ENCODE measurements around the gene SKP2.
A peak's percentile ranks its signal among the peaks of the same experiment; 100 is the strongest.
"Not testable (repeated sequence)": the region's sequence is repeated elsewhere in the genome, so short reads cannot be mapped to it uniquely, and the experiment has no call there.

SKP2 gene

DNA sequence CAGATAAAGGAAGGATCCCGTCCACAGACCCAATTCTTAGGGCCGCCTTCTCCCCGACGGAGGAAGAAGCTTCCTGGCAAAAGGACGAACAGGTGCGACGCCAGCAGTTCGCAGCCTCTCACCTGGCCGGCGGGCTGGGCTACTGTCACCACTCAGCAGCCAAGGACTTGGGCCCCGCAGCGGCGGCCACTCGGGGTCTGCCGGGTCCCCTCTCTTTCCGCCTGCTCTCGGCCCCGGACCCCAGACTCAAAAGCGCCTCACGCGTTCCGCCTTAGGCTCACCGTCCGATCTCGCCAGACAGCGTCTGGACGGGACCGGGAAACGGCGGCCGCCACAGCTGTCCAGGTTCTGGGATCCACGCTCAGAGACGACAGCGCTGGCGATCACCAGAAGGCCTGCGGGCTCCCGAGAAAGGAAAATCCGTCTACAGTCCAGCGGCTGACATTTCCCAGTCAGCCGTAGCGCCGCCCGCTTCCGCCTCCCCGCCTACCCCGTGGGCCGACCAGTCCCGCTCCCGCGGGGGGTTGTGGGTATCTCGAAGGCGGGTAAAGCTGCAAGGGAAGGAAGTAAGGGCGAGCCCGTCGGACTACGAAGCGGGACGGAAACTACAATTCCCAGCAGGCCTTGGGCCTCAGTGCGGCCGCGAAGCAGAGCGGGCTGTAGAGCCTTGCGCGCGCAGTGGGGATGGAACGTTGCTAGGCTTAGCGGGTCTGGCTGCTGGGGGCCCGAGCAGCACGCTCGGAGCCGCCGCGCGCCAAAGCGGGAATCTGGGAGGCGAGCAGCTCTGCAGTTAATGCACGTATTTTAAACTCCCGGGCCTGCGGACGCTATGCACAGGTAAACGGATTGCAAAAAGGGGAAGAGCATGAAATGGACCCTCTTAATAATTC, at the start of gene SKP2, which contains the start of gene LMBRD2:
Gene SKP2, plus strand, starts transcription at position 678 of the 890 bp plus-strand sequence. Its CDS starts 152 bp downstream, at position 830.
Gene LMBRD2, minus strand, starts transcription at position 454 of the 890 bp plus-strand sequence. CDS start 8,538 bp downstream, outside the sequence.
- DNase-seq, result peak; percentile 100

DNA sequence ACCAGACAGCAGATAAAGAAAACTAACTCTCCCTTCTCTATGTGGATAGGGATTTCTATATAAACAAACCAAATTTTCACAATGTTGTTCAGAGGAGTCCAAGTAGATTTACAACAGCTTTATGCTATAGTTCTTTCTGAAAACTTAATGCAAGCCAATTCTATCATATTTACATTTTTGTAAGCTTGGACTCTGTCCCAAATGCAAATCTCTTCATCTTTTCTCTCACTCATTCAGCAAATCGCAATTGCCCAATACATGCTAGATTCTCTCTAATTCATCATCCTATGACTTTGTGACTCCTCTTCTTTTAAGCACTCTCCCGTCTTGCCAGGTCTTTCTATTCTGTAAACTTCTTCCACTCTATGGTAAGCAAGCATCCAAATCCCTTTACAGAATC, 46.1 kb upstream of the SKP2 start:
- no peak for DNase-seq

DNA sequence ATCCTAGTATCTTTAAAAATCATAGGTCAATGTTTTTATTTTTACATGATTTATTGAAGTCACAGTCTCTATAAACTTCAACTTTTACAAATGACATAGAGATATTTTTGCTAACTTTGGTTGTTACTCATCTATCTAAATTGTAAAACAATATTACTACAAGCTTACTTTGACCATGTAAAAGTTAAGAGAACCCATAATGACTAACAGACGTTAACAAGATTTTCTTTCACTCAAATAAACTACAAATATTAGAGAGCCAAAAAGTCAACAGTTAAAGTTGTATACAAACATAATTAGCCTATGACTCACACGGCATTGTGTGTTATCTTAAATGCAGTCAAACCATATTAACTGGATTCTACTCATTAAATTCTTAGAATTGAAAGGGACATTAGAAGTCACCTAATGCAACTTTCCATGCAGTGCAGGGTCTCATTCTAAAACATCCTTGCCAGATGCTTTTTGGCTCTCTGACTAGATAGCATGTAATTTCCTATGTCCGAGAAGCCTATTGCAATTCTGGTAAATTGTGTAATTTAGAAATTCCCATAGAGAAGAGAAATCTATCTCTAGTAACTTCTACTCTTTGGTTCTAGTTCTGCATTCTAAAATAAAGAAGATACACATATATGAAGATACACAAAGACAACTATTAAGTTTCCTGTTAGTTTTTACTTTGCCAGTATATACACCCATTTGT, 43.0 kb upstream of the SKP2 start:
- DNase-seq, result no peak

DNA sequence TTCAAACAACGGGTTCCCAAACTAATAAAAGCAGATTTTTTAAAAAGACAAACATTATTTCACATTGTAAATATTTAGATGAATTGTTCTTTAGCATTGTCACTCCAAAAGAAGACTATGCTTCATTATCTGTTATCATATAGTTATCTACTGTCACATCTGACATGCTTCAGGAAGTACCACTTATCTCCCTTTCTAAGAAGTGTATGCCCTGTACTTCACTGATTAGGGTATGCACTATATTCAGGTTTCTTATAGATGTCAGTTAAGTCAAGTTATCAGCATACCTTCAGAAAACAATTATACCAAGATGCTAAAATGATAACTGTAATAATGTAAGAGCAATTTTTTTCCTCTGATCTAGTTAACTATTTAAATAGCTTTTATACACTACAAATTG, 40.7 kb upstream of the SKP2 start:
- DNase-seq, result no peak

DNA sequence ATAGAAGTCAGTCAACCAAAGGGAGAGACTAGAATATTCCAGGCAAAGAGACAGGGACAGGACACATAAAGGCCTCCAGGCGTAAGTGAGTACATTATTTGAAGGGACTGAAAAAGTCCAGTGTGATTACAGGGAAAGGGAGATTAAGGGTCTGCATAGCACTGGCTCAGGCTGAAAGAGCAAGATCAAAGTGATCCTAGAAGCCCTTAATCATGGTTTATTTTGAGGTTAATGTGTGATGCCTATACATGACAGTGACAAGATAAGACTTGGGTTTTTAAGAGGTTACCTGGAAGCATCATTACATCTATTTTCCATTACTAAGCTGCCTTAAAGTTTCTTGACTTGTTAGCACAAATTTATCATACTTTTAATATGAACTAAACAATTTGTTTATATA, 26.0 kb upstream of the SKP2 start:
- DNase-seq, result no peak

DNA sequence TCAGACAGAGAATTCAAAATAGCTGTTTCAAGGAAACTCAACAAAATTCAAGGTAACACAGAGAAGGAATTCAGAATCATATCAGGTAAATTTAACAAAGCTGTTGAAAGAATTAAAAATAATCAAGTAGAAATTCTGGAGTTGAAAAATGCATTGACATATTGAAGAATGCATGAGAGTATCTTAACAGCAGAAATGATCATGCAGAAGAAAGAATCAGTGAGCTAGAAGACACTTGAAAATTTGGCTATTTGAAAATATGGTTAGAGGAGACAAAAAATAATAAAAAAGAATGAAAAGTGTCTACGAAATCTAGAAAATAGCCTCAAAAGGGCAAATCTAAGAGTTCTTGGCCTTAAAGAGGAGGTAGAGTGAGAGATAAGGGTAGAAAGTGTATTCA, 23.1 kb upstream of the SKP2 start:
- no peak for DNase-seq

DNA sequence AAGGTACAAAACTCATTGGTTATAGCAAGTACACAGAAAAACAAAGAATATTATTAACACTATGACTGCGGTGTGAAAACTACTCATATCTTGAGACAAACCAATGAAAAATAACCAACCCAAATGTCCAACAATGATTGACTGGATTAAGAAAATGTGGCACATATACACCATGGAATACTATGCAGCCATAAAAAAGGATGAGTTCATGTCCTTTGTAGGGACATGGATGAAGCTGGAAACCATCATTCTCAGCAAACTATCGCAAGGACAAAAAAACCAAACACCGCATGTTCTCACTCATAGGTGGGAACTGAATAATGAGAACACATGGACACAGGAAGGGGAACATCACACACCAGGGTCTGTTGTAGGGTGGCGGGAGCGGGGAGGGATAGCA, 22.2 kb upstream of the SKP2 start:
- DNase-seq, result not testable (repeated sequence)

DNA sequence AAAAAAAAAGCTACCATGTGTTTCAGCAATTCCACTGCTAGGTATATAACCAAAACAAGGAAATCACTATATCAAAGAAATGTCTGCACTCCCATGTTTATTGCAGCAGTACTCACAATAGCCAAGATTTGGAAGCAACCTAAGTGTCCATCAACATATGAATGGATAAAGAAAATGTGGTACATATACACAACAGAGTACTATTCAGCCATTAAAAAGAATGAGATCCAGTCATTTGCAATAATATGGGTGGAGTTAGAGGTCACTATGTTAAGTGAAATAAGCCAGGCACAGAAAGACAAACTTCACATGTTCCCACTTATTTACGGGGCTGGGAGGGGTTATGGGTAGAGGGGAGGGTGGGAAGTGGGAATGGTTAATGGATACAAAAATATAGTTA, 18.9 kb upstream of the SKP2 start:
- DNase-seq, result not testable (repeated sequence)

DNA sequence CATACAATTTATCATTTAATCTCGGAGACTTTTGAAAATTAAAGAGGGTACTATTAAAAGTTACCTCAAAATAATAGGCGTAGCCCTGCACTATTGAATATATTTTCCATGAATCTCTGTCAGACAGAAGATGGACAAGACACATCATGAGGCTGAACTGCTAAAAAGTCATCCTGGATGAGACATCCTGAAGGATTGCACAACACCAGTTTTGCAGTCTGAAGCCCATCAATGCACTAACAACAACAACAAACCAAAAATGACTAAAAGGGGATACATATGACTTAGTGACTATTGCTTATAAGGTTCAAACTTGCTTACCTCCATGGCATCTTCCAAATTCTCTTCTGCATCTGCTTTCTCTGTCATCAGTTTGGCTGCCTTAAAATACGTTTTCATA, 15.9 kb upstream of the SKP2 start:
- DNase-seq, result no peak

DNA sequence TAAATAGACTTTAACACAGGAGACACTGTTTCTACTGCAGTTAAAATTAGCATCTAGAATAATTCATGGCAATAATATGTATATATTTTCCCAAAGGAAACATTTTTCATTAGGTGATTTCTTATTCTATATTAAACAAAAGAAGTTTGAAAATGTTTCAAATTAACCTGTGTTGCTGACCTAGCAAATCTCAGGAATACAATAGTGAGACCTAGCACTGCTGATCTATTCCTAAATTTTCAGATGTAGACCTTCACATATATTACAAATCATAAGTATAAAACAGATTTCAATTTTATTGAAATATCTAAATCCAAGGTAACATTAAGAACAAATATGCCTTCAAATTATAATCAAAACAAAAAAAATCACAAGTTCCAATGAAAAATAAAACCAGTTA, 15.3 kb upstream of the SKP2 start:
- DNase-seq, result no peak

DNA sequence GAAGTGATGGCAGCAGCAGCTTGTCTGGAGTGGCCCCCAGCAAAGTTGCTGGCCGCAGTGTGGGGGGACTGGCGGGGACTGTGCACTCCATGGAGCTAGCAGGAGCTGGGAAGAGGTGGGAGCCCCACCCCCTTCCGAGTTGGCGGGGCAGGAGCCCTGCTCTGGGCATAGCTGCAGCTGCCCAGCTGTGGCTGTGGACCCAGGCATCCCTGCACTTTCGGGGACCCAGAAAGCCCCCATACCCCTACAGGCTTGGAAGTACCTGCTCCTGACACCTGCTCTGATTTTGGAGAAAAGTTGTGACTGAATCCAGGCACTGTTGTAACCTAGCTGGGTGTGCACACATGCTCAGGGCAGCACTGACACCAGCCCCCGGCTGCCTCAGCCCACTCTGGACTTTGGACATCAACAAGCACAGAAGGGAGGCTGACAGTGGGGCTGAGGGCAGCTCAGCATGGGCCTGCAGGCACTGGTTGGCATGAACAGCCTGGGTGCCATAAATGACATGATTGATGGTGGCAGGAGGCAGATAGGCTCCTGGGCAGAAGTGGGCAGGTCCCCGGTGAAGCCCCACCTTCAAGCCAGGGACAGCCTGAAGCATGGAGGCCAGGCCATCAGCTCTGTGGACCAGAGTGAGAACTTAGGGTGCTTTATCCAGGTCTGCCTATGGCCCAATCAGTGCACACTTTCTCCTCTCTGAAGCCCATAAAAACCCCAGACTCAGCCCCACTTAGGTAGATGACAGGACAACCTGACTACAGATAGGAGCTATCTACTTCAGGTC, 12.8 kb upstream of the SKP2 start:
- DNase-seq, result no peak

DNA sequence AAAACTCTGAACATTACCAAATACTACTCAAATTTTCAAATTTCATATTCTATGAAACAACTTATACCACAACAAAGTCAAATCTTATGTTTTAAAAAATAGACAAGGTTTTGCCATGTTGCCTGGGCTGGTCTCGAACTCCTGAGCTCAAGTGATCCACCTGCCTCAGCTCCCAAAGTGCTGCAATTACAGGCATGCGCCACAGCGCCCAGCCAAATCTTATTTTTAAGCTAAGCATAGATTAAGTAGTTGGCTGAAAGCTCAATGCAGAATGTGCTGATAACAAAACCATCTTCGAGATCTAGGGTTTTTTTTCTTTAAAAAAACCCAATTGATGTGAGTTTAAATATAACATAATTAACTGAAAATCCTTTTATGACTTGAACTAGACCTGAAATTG, 6.6 kb upstream of the SKP2 start:
- no peak for DNase-seq

DNA sequence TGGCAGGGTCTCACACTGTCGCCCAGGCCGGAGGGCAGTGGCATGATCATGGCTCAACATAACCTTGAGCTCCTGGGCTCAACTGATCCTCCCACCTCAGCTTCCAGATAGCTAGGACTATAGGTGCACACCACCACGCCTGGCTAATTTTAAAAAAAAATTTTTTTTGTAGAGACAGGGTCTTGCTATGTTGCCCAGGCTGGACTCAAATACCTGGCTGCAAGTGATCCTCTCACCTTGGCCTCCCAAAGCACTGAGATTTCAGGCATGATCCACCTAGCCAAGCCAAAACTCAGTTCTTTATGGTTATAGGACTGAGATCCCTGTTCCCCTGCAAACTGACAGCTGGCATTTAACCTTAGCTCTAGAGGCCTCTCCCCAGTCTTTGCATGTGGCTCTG, 5.5 kb upstream of the SKP2 start:
- DNase-seq, result no peak

DNA sequence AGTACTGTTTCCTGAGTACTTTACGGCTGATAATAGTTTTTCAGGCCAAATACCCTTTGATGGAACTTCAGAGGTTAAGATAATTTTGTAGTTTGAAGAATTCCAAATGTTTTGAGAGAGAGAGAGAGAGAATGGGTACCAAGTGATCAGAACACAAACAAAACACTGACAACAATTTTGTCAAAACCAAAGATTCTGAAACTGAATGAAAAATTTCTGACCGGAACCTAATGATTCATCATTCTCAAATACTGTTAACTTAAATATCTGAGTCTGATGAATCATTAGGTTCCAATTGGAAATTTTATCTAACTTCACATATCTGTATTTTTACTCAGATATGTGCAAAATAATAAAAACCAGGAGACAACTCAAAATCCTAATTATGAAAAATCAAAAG, 4.2 kb upstream of the SKP2 start:
- no peak for DNase-seq

DNA sequence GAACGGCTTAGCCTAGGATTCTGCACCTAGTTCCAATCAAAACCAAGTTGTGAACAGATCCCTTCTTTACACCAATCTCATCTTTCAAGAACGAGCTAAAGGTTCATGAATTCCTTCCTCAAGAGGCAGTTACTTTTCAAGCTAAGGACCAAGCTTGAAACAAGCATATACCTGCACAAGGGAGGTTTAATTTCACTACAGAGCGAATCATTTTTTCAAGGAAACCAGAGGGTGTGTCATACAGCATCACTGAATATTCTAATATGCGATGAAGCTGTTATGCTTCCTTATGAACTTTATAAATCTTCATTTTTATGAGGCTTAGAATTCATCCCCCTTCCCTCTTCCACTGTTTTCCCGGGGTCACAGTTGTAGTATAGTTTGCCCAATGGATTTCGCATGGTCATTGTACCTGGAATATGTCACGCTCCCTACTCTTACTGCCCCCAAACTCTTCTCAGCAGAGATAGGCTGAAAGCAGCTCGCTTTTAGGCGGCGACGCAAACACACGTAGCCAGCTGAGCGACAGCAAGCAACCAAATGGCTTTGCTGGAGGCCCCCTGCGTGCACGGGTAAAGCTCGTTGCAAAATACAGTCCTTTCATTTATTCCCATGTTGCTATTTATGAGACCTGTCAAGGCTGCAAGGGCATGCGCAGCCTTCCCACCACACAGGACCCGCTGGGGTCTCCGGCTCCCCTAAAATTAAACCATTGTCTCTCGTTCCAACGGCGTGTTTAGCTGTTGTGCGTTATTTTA, 1.1 kb upstream of the SKP2 start:
- DNase-seq, result peak; percentile 93

DNA sequence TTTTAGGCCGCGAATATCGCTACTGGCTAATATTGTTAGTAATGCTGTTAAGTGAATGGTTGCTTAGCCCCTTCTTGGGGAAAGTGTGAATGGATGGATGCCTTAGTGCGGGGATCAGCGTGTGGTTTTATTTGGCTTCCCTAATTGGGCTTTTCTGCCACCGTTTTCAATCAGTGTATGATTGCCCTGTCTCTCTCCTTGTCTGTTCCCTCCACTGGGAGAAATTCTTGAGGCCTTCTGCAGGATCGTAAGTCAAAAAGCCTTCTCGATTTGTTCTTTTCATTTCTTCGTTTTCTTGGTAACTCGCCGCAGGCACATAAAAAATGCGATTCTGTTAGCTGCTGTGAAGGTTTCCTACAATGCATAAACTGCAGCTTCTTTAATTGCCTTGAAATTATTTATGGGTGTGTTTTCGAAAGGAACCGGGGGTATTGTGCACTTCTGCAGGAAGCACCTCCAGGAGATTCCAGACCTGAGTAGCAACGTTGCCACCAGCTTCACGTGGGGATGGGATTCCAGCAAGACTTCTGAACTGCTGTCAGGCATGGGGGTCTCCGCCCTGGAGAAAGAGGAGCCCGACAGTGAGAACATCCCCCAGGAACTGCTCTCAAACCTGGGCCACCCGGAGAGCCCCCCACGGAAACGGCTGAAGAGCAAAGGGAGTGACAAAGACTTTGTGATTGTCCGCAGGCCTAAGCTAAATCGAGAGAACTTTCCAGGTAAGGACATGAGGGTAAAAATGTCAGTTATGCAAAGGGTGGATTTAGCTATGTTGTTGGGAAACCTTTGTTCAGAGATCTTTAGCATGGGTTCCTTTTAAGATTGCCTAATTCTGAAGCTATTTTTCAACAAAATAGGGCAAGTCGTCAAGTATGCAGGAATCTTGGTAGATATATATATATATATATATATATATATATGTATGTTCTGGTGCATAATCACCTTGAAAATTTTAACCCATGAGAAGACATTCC, 700 bp downstream of the SKP2 start:
- peak; percentile 72 for DNase-seq

DNA sequence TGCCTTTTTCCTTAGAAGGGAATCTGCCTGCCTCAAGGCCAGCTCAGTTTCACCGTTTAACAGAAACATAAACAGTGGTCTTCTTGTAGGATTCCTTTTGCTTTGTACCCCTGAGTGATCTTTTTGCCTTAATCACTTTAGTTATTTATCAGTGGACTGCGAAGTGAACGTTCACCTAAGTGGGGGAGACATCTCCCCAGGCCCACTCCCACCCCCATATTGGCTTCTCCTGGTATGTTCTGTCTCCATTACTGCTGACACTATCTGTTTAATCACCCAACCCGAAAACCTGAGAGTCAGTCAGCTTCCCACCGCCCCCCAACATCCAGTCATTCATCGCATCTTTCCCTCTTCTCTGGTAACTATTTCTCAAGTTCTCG, 1.4 kb downstream of the SKP2 start:
- DNase-seq, result no peak

DNA sequence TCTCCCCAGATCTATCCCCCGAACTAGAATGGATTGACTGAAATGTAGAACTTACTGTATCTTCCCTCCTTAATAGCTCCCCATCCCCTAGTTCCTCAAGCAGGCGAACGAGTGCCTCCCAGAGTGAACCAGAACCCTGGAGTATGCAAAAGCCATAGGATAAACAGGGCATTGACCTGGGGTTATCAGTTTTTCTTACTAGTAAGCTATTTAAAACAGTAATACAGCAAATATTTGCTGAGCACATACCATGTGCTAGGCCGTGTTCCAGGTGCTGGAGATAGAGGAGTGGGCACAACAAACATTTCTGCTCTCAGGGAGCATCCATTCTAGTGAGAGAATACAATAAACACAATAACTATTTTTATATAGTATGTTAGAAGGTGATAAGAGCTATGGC, 1.8 kb downstream of the SKP2 start:
- no peak for DNase-seq

DNA sequence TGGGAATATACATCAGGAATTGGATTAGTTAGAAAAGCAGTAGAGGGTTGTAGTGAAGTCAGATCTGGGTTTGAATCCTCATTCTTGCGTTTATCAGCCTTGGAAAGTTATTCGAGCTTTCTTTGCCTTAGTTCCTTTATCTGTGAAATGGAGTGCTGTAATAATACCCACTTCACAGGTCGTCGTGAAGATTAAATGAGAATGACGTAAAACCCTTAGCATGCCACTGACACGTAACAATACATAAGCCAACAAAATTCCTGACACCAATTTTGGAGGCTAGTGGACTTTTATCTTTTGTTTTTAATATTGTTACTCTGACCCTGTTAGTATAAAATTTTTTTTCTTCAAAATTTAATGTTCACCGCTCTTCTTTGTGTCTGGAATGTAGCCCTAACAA, 3.4 kb downstream of the SKP2 start:
- no peak for DNase-seq

DNA sequence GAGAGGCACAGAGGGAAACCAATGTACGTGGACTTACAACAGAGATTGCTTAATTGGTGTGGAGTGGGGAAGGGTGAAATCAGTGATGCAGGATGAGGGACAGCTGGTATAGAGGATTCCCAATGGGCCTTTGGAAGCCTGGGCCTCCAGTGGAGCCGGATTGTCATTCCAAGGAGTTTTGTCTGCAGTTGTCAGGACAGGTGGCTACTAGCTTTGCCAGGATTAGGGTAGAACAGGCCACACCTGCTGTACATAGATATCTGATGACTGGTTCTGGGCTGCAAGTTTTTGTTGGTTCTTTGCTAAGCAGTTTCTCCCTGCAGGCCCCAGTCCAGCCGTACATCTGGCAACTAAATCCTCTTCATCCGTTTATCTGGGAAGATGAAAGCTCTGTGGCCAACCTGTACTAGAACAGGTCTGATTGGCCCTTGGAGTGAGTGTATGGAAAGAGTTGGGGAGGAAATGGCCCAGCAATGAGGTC, 4.2 kb downstream of the SKP2 start:
- DNase-seq, result no peak

DNA sequence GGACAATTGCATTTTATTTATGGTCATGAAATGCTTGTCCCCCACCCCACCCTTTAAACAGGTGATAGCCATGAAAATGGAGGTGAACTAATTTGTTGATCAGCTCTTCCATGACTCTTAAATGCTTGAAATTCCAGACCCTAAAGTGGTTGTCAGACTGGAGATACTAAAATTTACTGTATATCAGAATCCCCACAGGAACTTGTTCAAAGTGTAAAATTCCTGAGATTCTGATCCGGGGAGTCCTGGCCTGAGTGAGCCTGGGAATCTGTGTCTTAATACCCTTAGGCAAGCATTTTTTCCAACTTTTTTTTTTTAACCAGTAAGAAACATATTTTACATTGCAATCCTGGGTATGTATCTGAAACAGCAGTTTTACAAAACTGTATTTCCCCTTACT, 4.7 kb downstream of the SKP2 start:
- DNase-seq, result no peak
